Measurements from ENCODE around the gene INHBB. TPM values are rescaled to one million over a fixed set of nuclear protein-coding genes. Genes with fewer than 3 reads are reported as not detected.

INHBB gene
- total RNA-seq, 1 donor from 2014 or later: 0.50 TPM

GRCh38 chr2:120355780-120356266 is 9.9 kb downstream of the INHBB start:
- TF ChIP-seq, protein P1, sequence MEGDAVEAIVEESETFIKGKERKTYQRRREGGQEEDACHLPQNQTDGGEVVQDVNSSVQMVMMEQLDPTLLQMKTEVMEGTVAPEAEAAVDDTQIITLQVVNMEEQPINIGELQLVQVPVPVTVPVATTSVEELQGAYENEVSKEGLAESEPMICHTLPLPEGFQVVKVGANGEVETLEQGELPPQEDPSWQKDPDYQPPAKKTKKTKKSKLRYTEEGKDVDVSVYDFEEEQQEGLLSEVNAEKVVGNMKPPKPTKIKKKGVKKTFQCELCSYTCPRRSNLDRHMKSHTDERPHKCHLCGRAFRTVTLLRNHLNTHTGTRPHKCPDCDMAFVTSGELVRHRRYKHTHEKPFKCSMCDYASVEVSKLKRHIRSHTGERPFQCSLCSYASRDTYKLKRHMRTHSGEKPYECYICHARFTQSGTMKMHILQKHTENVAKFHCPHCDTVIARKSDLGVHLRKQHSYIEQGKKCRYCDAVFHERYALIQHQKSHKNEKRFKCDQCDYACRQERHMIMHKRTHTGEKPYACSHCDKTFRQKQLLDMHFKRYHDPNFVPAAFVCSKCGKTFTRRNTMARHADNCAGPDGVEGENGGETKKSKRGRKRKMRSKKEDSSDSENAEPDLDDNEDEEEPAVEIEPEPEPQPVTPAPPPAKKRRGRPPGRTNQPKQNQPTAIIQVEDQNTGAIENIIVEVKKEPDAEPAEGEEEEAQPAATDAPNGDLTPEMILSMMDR (IDR thresholded peaks at IDR 0.05; ENCODE audit: insufficient read depth, low read length, poor library complexity, severe bottlenecking): no peak
- H3K27me3 ChIP-seq (ENCODE audit: control insufficient read depth, insufficient read depth, low read length): peaks cover 31% of the 10 kb centered on the region

DNA sequence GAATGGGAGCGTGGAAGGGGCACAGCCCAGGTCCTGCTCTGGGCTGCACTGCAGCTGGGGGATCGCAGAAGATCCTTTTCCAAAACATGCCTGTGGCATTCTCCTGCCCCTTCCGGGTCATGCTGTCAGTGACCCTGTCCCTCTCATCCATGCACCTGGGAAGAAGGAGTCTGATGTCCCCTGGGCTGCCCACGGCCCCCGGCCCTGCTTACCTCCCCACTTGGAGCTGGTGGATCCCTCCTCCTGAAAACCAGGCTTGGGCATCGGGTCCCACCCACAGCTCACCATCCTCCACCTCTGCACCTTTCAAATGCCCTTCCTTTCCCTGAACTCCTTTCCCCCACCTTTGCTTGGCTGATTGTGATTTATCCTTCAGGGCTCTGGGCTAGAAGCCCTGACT is 11.8 kb downstream of the INHBB start:
- no peaks in the 10 kb centered on the region for H3K36me3 ChIP-seq (ENCODE audit: control insufficient read depth, insufficient read depth, low read length)
- DNase-seq (ENCODE audit: low read depth): no peak
- peaks cover 29% of the 10 kb centered on the region for H3K27me3 ChIP-seq (ENCODE audit: control insufficient read depth, insufficient read depth, low read length)
- TF ChIP-seq, protein P1 (IDR thresholded peaks at IDR 0.05; ENCODE audit: insufficient read depth, low read length, poor library complexity, severe bottlenecking): no peak
- H3K4me3 ChIP-seq (ENCODE audit: low read depth, low read length): no peak overlapping the region

More at GRCh38 chr2:120355780-120356266, 9.9 kb downstream of the INHBB start:
- DNase-seq (ENCODE audit: low read depth): no peak
- no peak overlapping the region for H3K4me3 ChIP-seq (ENCODE audit: low read depth, low read length)
- no peaks in the 10 kb centered on the region for H3K36me3 ChIP-seq (ENCODE audit: control insufficient read depth, insufficient read depth, low read length)

GRCh38 chr2:120358734-120359465 is 13.0 kb downstream of the INHBB start:
- H3K27me3 ChIP-seq (ENCODE audit: control insufficient read depth, insufficient read depth, low read length): peaks cover 29% of the 10 kb centered on the region
- no peaks in the 10 kb centered on the region for H3K36me3 ChIP-seq (ENCODE audit: control insufficient read depth, insufficient read depth, low read length)
- DNase-seq (ENCODE audit: low read depth): no peak
- TF ChIP-seq, protein P1 (IDR thresholded peaks at IDR 0.05; ENCODE audit: insufficient read depth, low read length, poor library complexity, severe bottlenecking): no peak
- no peak overlapping the region for H3K4me3 ChIP-seq (ENCODE audit: low read depth, low read length)

DNA sequence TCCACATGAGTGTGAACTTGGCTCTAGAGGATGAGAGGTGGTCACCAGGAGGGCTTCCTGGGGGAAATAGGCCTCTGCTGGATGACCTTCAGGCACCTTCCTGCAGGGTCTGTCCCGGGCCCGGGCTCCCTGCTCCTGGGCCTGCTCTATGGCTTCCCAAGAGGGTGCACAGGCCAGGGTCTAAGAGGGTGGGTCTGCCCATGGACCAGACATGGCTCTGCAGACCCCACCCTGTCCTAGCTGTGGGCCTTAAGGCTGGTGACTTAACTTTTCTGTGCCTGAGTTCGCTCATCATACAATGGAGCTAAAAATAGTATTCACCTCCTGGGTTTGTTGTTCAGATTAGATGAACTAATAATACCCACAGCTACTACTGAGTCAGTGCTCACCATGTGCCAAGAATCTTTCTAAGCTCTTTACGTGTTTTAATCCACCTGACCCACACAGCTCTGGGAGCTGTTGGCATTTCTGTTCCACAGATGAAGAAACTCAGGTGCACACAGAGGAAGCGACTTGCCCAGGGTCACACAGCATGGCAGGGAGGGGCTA is 14.4 kb downstream of the INHBB start:
- Histone ChIP-seq H3K27me3 (ENCODE audit: control insufficient read depth, insufficient read depth, low read length) (peaks cover 25% of the 10 kb centered on the region), H3K36me3 (ENCODE audit: control insufficient read depth, insufficient read depth, low read length) (no peaks in the 10 kb centered on the region), H3K4me3 (ENCODE audit: low read depth, low read length) (no peak overlapping the region)
- no peak for DNase-seq (ENCODE audit: low read depth)
- TF ChIP-seq, protein P1 (IDR thresholded peaks at IDR 0.05; ENCODE audit: insufficient read depth, low read length, poor library complexity, severe bottlenecking): no peak

- DNase-seq (ENCODE audit: low read depth): no peak
- TF ChIP-seq, protein P1 (IDR thresholded peaks at IDR 0.05; ENCODE audit: insufficient read depth, low read length, poor library complexity, severe bottlenecking): no peak
- Histone ChIP-seq H3K4me3 (ENCODE audit: low read depth, low read length) (no peak overlapping the region), H3K27me3 (ENCODE audit: control insufficient read depth, insufficient read depth, low read length) (peaks cover 10% of the 10 kb centered on the region), H3K36me3 (ENCODE audit: control insufficient read depth, insufficient read depth, low read length) (no peaks in the 10 kb centered on the region)
Observed at GRCh38 chr2:120362926-120363325, 17.0 kb downstream of the INHBB start.

All from kidney epithelial cell (primary cell).